Loucy (cell line): ENCODE data around the gene NPB.

Source experiments
- H2AFZ ChIP-seq: fragments of 200-600 bp; sonication (generic); 2 replicates; pipeline ENCODE4 v1.6.0; 2016; ENCODE audit warnings: antibody characterized with exemption, mild to moderate bottlenecking, low read length, moderate library complexity
- H3F3A ChIP-seq: fragments of 200-600 bp; 2 replicates; pipeline ENCODE4 v1.6.0; 2016; ENCODE audit warnings: antibody characterized with exemption, low read depth, mild to moderate bottlenecking
- H3K27me3 ChIP-seq: fragments of 200-600 bp; sonication (generic); 2 replicates; pipeline ENCODE4 v1.6.1; 2014; ENCODE audit warnings: low read length, mild to moderate bottlenecking; ENCODE audit not compliant: insufficient read depth, poor library complexity, severe bottlenecking
- H3K36me3 ChIP-seq: fragments of 200-600 bp; sonication (generic); 2 replicates; pipeline ENCODE4 v1.6.1; 2016; ENCODE audit warnings: low read length; ENCODE audit not compliant: insufficient read depth
- H3K4me1 ChIP-seq: fragments of 200-600 bp; sonication (generic); 2 replicates; pipeline ENCODE4 v1.5.1; 2014; ENCODE audit warnings: low read length, mild to moderate bottlenecking; ENCODE audit not compliant: insufficient read depth, poor library complexity, severe bottlenecking
- H3K4me2 ChIP-seq: fragments of 200-600 bp; sonication (generic); 2 replicates; pipeline ENCODE4 v1.6.0; 2014; ENCODE audit warnings: antibody characterized with exemption, low read length, low read depth, mild to moderate bottlenecking; ENCODE audit not compliant: poor library complexity, severe bottlenecking
- H3K4me3 ChIP-seq: fragments of 200-600 bp; sonication (generic); 2 replicates; pipeline ENCODE4 v1.5.1; 2014; ENCODE audit warnings: low read length, mild to moderate bottlenecking, mixed read lengths; ENCODE audit not compliant: poor library complexity, severe bottlenecking
- H3K79me2 ChIP-seq: fragments of 200-600 bp; sonication (generic); 2 replicates; pipeline ENCODE4 v1.6.1; 2014; ENCODE audit warnings: low read length; ENCODE audit not compliant: insufficient read depth
- H3K9ac ChIP-seq: fragments of 200-600 bp; sonication (generic); 2 replicates; pipeline ENCODE4 v1.6.0; 2014; ENCODE audit warnings: mild to moderate bottlenecking, low read depth, low read length, moderate library complexity; ENCODE audit not compliant: poor library complexity, severe bottlenecking
- H3K9me2 ChIP-seq: fragments of 200-600 bp; sonication (generic); replicated peaks from 2 replicates; pipeline ENCODE4 v1.6.1; 2016; ENCODE audit warnings: low read depth, low read length, mixed read lengths
- H3K9me3 ChIP-seq: fragments of 200-600 bp; sonication (generic); 2 replicates; pipeline ENCODE4 v1.6.1; 2014; ENCODE audit warnings: mild to moderate bottlenecking, antibody characterized with exemption, low read length, low read depth; ENCODE audit not compliant: insufficient read depth
- H4K20me1 ChIP-seq: fragments of 200-600 bp; sonication (generic); 2 replicates; pipeline ENCODE4 v1.6.0; 2014; ENCODE audit warnings: antibody characterized with exemption, low read length, mild to moderate bottlenecking; ENCODE audit not compliant: insufficient read depth, poor library complexity, severe bottlenecking
- EZH2phosphoT487 ChIP-seq: fragments of 200-600 bp; IDR thresholded peaks from 2 replicates; pipeline ENCODE4 v1.6.1; 2018; ENCODE audit warnings: antibody characterized with exemption, mild to moderate bottlenecking, moderate library complexity, borderline replicate concordance
- TF ChIP-seq, protein P1 (sequence below): fragments of 200-600 bp; sonication (generic); conservative IDR thresholded peaks from 2 replicates; pipeline ENCODE4 v1.5.1; 2014; ENCODE audit warnings: mild to moderate bottlenecking, antibody characterized with exemption, low read length

The NPB gene

DNA sequence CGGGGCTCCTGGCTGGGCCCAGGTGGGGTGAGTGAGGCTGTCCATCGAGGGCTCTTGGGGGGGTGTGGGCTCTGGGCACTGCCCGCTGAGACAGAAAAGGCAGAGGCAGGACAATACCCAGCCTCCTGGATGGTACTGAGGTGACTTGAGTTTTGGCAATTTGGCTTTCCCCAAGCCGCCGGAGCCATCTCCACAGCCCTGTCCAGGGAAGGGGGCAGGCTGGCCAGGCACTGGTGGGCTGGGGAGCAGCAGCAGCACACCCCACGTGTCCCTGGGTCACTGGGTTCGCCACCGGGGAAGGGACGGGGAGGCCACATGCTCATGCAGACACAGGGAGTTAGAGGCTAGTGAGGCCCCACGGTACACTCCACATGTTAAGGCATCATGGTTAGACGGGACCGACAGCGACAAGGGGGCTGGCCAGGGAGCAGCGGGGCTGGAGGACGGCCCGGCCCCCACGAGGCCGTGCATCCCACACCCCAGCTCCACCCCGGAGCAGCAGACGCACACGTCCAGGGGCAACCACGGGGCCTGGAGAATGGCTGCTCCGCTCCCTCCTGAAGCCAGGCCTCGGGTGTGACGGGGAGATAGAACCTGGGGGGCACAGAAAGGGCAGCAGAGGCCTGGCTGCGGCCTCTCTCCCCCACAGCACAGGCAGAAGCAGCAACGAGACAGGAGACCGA, 33.9 kb upstream of the NPB start:
- Histone ChIP-seq H3K9me3 (no peaks in the 10 kb centered on the region), H3K4me3 (no peak overlapping the region), H3F3A (no peaks in the 10 kb centered on the region; the same call in 1 of the 2 replicates), H4K20me1 (peaks cover 42% of the 10 kb centered on the region), H3K4me1 (peaks cover 27% of the 10 kb centered on the region), H3K27me3 (peaks cover 4% of the 10 kb centered on the region), H3K36me3 (peaks cover 18% of the 10 kb centered on the region), H3K9me2 (no peaks in the 10 kb centered on the region), H3K79me2 (peaks cover 89% of the 10 kb centered on the region), H2AFZ (no peak overlapping the region), H3K9ac (no peak overlapping the region), H3K4me2 (no peak overlapping the region)
- TF ChIP-seq EZH2phosphoT487, result no peak
- TF ChIP-seq, protein P1, sequence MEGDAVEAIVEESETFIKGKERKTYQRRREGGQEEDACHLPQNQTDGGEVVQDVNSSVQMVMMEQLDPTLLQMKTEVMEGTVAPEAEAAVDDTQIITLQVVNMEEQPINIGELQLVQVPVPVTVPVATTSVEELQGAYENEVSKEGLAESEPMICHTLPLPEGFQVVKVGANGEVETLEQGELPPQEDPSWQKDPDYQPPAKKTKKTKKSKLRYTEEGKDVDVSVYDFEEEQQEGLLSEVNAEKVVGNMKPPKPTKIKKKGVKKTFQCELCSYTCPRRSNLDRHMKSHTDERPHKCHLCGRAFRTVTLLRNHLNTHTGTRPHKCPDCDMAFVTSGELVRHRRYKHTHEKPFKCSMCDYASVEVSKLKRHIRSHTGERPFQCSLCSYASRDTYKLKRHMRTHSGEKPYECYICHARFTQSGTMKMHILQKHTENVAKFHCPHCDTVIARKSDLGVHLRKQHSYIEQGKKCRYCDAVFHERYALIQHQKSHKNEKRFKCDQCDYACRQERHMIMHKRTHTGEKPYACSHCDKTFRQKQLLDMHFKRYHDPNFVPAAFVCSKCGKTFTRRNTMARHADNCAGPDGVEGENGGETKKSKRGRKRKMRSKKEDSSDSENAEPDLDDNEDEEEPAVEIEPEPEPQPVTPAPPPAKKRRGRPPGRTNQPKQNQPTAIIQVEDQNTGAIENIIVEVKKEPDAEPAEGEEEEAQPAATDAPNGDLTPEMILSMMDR, result no peak

DNA sequence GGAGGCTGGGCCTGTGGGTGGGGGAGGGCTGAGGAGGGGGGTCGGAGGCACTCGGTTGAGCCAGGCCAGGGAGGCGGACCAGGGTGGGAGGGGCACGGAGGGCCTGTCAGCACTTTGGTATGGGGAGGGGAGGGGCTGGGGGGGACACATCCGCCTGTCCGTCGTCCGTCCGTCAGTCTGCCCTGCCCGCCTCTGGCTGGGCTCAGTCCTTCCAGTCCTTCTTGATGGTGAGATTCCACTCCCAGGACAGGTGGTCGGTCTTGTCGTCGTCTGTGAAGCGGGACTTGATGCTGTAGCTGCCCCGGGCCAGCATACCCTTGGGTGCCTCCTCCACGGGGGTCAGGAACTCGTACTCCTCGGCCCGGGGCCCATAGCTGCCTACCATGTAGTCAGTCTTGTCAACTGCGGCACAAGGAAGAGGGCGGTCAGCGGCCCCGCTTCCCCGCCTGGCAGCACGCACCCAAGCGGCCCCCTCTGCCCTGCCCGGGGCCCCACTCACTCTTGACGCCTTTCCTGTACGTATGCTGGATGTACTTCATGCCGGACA, 33.3 kb upstream of the NPB start:
- Histone ChIP-seq H3K36me3 (peaks cover 18% of the 10 kb centered on the region), H3K4me1 (peaks cover 20% of the 10 kb centered on the region), H3K4me3 (peak overlapping the region; percentile 86), H3F3A (peaks cover 2% of the 10 kb centered on the region; the same call in 1 of the 2 replicates), H3K9me3 (no peaks in the 10 kb centered on the region), H3K27me3 (peaks cover 4% of the 10 kb centered on the region), H3K9me2 (no peaks in the 10 kb centered on the region), H3K9ac (no peak overlapping the region), H2AFZ (no peak overlapping the region), H3K4me2 (peak overlapping the region; percentile 99), H3K79me2 (peaks cover 84% of the 10 kb centered on the region), H4K20me1 (peaks cover 36% of the 10 kb centered on the region)
- TF ChIP-seq EZH2phosphoT487, result no peak
- TF ChIP-seq, protein P1, result no peak

DNA sequence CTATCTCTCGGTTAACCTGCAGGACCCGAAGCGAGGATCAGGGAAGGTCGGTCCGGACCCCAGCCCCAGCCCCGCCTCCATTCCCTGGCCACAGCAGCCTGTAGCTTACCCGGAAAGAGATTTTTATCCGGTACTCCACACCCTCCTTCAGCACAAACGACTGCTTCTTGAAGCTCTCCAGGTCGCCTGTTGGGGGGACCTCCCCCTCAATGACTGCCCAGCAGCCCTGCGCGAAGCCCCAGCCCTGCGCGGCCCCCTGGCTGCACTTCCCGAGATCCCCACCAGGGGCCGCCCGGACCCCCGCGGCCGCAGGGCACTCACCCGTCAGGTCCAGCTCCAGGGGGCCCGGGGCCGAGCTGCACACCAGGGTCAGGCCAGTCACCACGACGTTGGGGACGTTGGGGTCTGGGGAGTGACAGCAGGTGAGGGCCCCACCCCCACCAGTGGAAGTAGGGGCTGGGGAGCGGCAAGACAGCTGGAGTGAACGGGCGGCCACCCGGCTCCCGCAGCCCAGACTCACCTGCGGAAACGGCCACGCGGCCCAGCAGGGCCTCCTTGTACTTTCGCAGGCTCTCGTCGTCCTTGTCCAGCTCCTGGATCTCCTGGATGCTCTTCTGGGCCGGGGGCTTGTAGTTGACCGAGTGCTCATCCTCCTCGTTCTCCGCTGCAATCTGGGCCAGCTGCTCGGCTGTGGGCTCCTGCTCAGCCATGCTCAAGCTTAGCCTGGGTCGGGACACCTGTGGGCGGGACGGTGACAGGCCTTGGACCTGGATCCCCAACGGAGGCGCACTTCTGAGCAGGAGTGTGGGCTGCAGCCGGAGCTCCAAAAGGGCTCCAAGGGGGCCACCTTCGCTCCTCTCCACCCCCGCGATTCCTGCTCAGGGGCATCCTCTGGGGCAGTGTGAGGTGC, 32.6 kb upstream of the NPB start:
- no peak for TF ChIP-seq EZH2phosphoT487
- TF ChIP-seq, protein P1, result peak; percentile 81
- no peaks in the 10 kb centered on the region for H3K9me2 ChIP-seq
- no peaks in the 10 kb centered on the region for H3K9me3 ChIP-seq
- H3K4me2 ChIP-seq, result peak overlapping the region; percentile 99
- H3K27me3 ChIP-seq, result peaks cover 4% of the 10 kb centered on the region
- peak overlapping the region; percentile 97 for H3K9ac ChIP-seq
- H3K79me2 ChIP-seq, result peaks cover 77% of the 10 kb centered on the region
- peak overlapping the region; percentile 86 for H3K4me3 ChIP-seq
- H3K4me1 ChIP-seq, result peaks cover 17% of the 10 kb centered on the region
- peaks cover 18% of the 10 kb centered on the region for H3K36me3 ChIP-seq
- peaks cover 8% of the 10 kb centered on the region; the same call in 1 of the 2 replicates for H3F3A ChIP-seq
- H4K20me1 ChIP-seq, result peaks cover 33% of the 10 kb centered on the region
- H2AFZ ChIP-seq, result no peak overlapping the region
